ENCODE measurements around the gene CCDC187. TPM values are rescaled to one million over a fixed set of nuclear protein-coding genes. Genes with fewer than 3 reads are reported as not detected.

The CCDC187 gene
- total RNA-seq, 1 donor from 2014 or later: 1.4 TPM

GRCh38 chr9:136218673-136219072, 85.2 kb downstream of the CCDC187 start:
- peaks cover 23% of the 10 kb centered on the region for H3K36me3 Mint-ChIP-seq (ENCODE audit: insufficient read depth)
- no peaks in the 10 kb centered on the region for H3K4me1 Mint-ChIP-seq (ENCODE audit: low read depth)
- H3K27ac Mint-ChIP-seq: no peak overlapping the region

GRCh38 chr9:136218271-136218670, 85.6 kb downstream of the CCDC187 start:
- Mint-ChIP-seq H3K36me3 (ENCODE audit: insufficient read depth) (peaks cover 20% of the 10 kb centered on the region), H3K27me3 (no peaks in the 10 kb centered on the region), H3K4me3 (ENCODE audit: low read depth) (no peak overlapping the region), H3K27ac (no peak overlapping the region), H3K9me3 (ENCODE audit: low read depth) (no peaks in the 10 kb centered on the region), H3K4me1 (ENCODE audit: low read depth) (no peaks in the 10 kb centered on the region)
- no peak for DNase-seq (ENCODE audit: low spot score, unreplicated experiment)
- TF ChIP-seq CTCF (IDR thresholded peaks at IDR 0.05; ENCODE audit: unreplicated experiment): no peak

More at GRCh38 chr9:136218673-136219072, 85.2 kb downstream of the CCDC187 start:
- DNase-seq (ENCODE audit: low spot score, unreplicated experiment): no peak
- peak; percentile 11 for TF ChIP-seq CTCF (IDR thresholded peaks at IDR 0.05; ENCODE audit: unreplicated experiment)
- Mint-ChIP-seq H3K4me3 (ENCODE audit: low read depth) (no peak overlapping the region), H3K9me3 (ENCODE audit: low read depth) (no peaks in the 10 kb centered on the region), H3K27me3 (no peaks in the 10 kb centered on the region)

- Mint-ChIP-seq H3K27me3 (no peaks in the 10 kb centered on the region), H3K4me1 (ENCODE audit: low read depth) (no peaks in the 10 kb centered on the region), H3K4me3 (ENCODE audit: low read depth) (no peak overlapping the region), H3K27ac (no peak overlapping the region), H3K9me3 (ENCODE audit: low read depth) (no peaks in the 10 kb centered on the region), H3K36me3 (ENCODE audit: insufficient read depth) (peaks cover 18% of the 10 kb centered on the region)
- no peak for DNase-seq (ENCODE audit: low spot score, unreplicated experiment)
- no peak for TF ChIP-seq CTCF (IDR thresholded peaks at IDR 0.05; ENCODE audit: unreplicated experiment)
Observed at GRCh38 chr9:136216541-136217244, 87.2 kb downstream of the CCDC187 start.

- DNase-seq (ENCODE audit: low spot score, unreplicated experiment): no peak
- H3K4me3 Mint-ChIP-seq (ENCODE audit: low read depth): no peak overlapping the region
- H3K27ac Mint-ChIP-seq: no peak overlapping the region
- H3K27me3 Mint-ChIP-seq: no peaks in the 10 kb centered on the region
- H3K4me1 Mint-ChIP-seq (ENCODE audit: low read depth): no peaks in the 10 kb centered on the region
- TF ChIP-seq CTCF (IDR thresholded peaks at IDR 0.05; ENCODE audit: unreplicated experiment): no peak
- no peaks in the 10 kb centered on the region for H3K9me3 Mint-ChIP-seq (ENCODE audit: low read depth)
- H3K36me3 Mint-ChIP-seq (ENCODE audit: insufficient read depth): peaks cover 16% of the 10 kb centered on the region
Observed at GRCh38 chr9:136213733-136214132, 90.2 kb downstream of the CCDC187 start.

GRCh38 chr9:136212345-136212950, 91.4 kb downstream of the CCDC187 start:
- DNase-seq (ENCODE audit: low spot score, unreplicated experiment): no peak
- no peak for TF ChIP-seq CTCF (IDR thresholded peaks at IDR 0.05; ENCODE audit: unreplicated experiment)
- Mint-ChIP-seq H3K27me3 (no peaks in the 10 kb centered on the region), H3K27ac (no peak overlapping the region), H3K9me3 (ENCODE audit: low read depth) (no peaks in the 10 kb centered on the region), H3K36me3 (ENCODE audit: insufficient read depth) (peaks cover 16% of the 10 kb centered on the region), H3K4me3 (ENCODE audit: low read depth) (no peak overlapping the region), H3K4me1 (ENCODE audit: low read depth) (no peaks in the 10 kb centered on the region)
